Cardiac atrium fibroblast (primary cell): Measurements from ENCODE around the gene TEX13C. TPM values are rescaled to one million over a fixed set of nuclear protein-coding genes. Genes with fewer than 3 reads are reported as not detected.

Source experiments
- total RNA-seq: library from RNA; depleted of rRNA; stranded (reverse); fragments of >200 nt; gene quantifications from 2 replicates; pipeline ENCODE4 v1.2.3, GENCODE V29; 2015

The TEX13C gene
- not detected in 2 replicates for total RNA-seq

GRCh38 chrX:125319646-125320521, at the start of gene TEX13C:
TEX13C (plus strand) TSS chrX:125319871; CDS start chrX:125320120, 249 bp downstream.

